K562 (cell line): ENCODE measurements around the gene EWSR1. TPM values are rescaled to one million over a fixed set of nuclear protein-coding genes. Genes with fewer than 3 reads are reported as not detected.

Experiments used
- ATAC-seq: fragments of 200-7000 bp; cut with Tn5 transposase; 3 replicates; pipeline ENCODE4 v1.9.1; 2020; ENCODE audit warnings: moderate library complexity
- BruUV-seq: library from RNA; stranded (reverse); fragments of 400-500 nt; replicated peaks from 2 replicates; lab custom pipeline; 2021; lab: Mats Ljungman, UMichigan
- CTCF ChIA-PET: fragments of 300-600 bp; formaldehyde crosslinking; extraction: SDS; loops from one replicate; lab custom pipeline; 2021; ENCODE audit warnings: low intra/inter-chr PET ratio; lab: Yijun Ruan, JAX
- POLR2A ChIA-PET: fragments of 300-600, 350-650 bp; sonication (Branson Sonifier 250); formaldehyde crosslinking; extraction: SDS; loops from one replicate; lab custom pipeline; 2021; ENCODE audit warnings: antibody characterized with exemption, inconsistent platforms; lab: Yijun Ruan, JAX
- DNase-seq, 4 experiments: peaks; one replicate each; pipeline versions ENCODE4 v3.0.0 to v3.0.0-alpha.2; 2011 to 2018; ENCODE audit warnings: low spot score in 3 of 4, mixed read lengths in 3 of 4; ENCODE audit errors: extremely low read depth in 1 of 4
- FAIRE-seq: peaks from 2 replicates; lab custom pipeline; 2011; peaks lifted over from hg19 to GRCh38; lab: Jason Lieb, UNC
- H2AFZ ChIP-seq: 2 replicates; pipeline ENCODE4 v1.6.0; 2011; ENCODE audit warnings: low read depth, low read length, control low read depth, inconsistent platforms
- H3K27ac ChIP-seq: fragments of 200-600 bp; 3 replicates; pipeline ENCODE4 v1.8.0; 2011; ENCODE audit warnings: low read depth, mild to moderate bottlenecking, control low read depth, inconsistent platforms, low read length, moderate library complexity, mixed read lengths; ENCODE audit errors: extremely low read depth
- H3K27me3 ChIP-seq, 2 experiments: fragments of 300-600 bp in 1 of 2; 2 replicates in 1 of 2; 3 replicates in 1 of 2; pipeline versions ENCODE4 v1.6.0 to v1.8.0; 2011; ENCODE audit warnings: inconsistent platforms in 2 of 2, low read length in 2 of 2, mild to moderate bottlenecking in 1 of 2, mixed read lengths in 1 of 2, moderate library complexity in 1 of 2; ENCODE audit not compliant: control insufficient read depth in 2 of 2, insufficient read depth in 2 of 2
- H3K36me3 ChIP-seq: fragments of 300-600 bp; 3 replicates; pipeline ENCODE4 v1.8.0; 2011; ENCODE audit warnings: mild to moderate bottlenecking, low read length, inconsistent platforms; ENCODE audit not compliant: control insufficient read depth, insufficient read depth
- H3K4me1 ChIP-seq, 2 experiments: fragments of 200-600 bp in 1 of 2; replicated peaks in 1 of 2; 2 replicates in 1 of 2; 3 replicates in 1 of 2; pipeline versions ENCODE4 v1.5.1 to v1.8.0; 2011; ENCODE audit warnings: inconsistent platforms in 2 of 2, low read length in 2 of 2, mild to moderate bottlenecking in 1 of 2, mixed read lengths in 1 of 2, moderate library complexity in 1 of 2; ENCODE audit not compliant: control insufficient read depth in 2 of 2, insufficient read depth in 2 of 2
- H3K4me2 ChIP-seq: 2 replicates; pipeline ENCODE4 v1.6.1; 2011; ENCODE audit warnings: low read length, control low read depth, inconsistent platforms, mixed read lengths; ENCODE audit not compliant: insufficient read depth
- H3K4me3 ChIP-seq: fragments of 200-600 bp; sonication (generic), shearing (Covaris generic); 2 replicates; pipeline ENCODE4 v1.5.1; 2016; ENCODE audit warnings: control low read depth, inconsistent platforms
- H3K79me2 ChIP-seq: fragments of 200-600 bp; 3 replicates; pipeline ENCODE4 v1.8.0; 2011; ENCODE audit warnings: low read length, inconsistent platforms; ENCODE audit not compliant: control insufficient read depth, insufficient read depth
- H3K9ac ChIP-seq, 2 experiments: 2 replicates each; pipeline versions ENCODE4 v1.6.0 to v1.6.1; 2011; ENCODE audit warnings: low read depth in 2 of 2, low read length in 2 of 2, control low read depth in 1 of 2, inconsistent platforms in 1 of 2, mild to moderate bottlenecking in 1 of 2, mixed read lengths in 1 of 2; ENCODE audit not compliant: insufficient read depth in 1 of 2
- H3K9me1 ChIP-seq: one replicate; pipeline ENCODE4 v1.6.0; 2011; ENCODE audit warnings: inconsistent platforms, mild to moderate bottlenecking, low read length, moderate library complexity; ENCODE audit not compliant: control insufficient read depth, insufficient read depth
- H3K9me3 ChIP-seq: replicated peaks from 2 replicates; pipeline ENCODE4 v1.5.1; 2011; ENCODE audit warnings: low read depth, low read length, inconsistent platforms; ENCODE audit not compliant: control insufficient read depth, insufficient read depth
- H4K20me1 ChIP-seq: replicated peaks from 2 replicates; pipeline ENCODE4 v1.6.1; 2011; ENCODE audit warnings: low read length, inconsistent platforms, mixed read lengths; ENCODE audit not compliant: control insufficient read depth, insufficient read depth
- HMG20A ChIP-seq: fragments of 450-650 bp; formaldehyde crosslinking; conservative IDR thresholded peaks from 2 replicates; pipeline ENCODE4 v1.4.0; 2020; ENCODE audit warnings: mild to moderate bottlenecking, mixed read lengths
- IRF2 ChIP-seq: sonication (generic); formaldehyde crosslinking; IDR thresholded peaks from 2 replicates; pipeline ENCODE4 v1.8.1; 2022; ENCODE audit warnings: mild to moderate bottlenecking, missing genetic modification reagents
- NR1H2 ChIP-seq: sonication (generic); formaldehyde crosslinking; IDR thresholded peaks from 2 replicates; pipeline ENCODE4 v1.4.0; 2020; ENCODE audit warnings: mild to moderate bottlenecking, missing genetic modification reagents
- TGIF2 ChIP-seq: sonication (generic); formaldehyde crosslinking; IDR thresholded peaks from 2 replicates; pipeline ENCODE4 v1.8.1; 2022; ENCODE audit warnings: mild to moderate bottlenecking, missing genetic modification reagents, moderate library complexity
- ZNF175 ChIP-seq: fragments of 200-800 bp; sonication (Bioruptor generic); IDR thresholded peaks from 2 replicates; pipeline ENCODE4 v1.6.1; 2016; ENCODE audit warnings: low read depth, mild to moderate bottlenecking, missing genetic modification characterization, missing compliant biosample characterization
- ZNF76 ChIP-seq: fragments of 250-450 bp; sonication (Bioruptor Pico); IDR thresholded peaks from 2 replicates; pipeline ENCODE4 v1.4.0; 2020; ENCODE audit warnings: mild to moderate bottlenecking, moderate library complexity, borderline replicate concordance
- WGBS: fragments of 100-300 bp; shearing (Covaris generic); methylation state at CpG from one replicate; pipeline ENCODE4 v1.1.6; 2016; ENCODE audit warnings: low coverage, mixed read lengths; ENCODE audit not compliant: insufficient coverage; ENCODE audit errors: missing lambda C conversion rate; 5-methylcytosine and 5-hydroxymethylcytosine counted together
- in situ Hi-C: fragments of 300-500 bp; cut with MboI; formaldehyde crosslinking; loops from 4 replicates; pipeline ENCODE4 v1.15.0; 2018; ENCODE audit warnings: inconsistent platforms, mixed read lengths
- intact Hi-C: fragments of 100-400 bp; cut with micrococcal nuclease; formaldehyde crosslinking; loops from 2 replicates; pipeline ENCODE4 v1.14.2; 2022
- polyA plus RNA-seq, 8 experiments: library from polyadenylated mRNA; depleted of rRNA in 4 of 8; stranded (reverse) in 5 of 8; unstranded in 3 of 8; fragments of >200 nt; fragmentation: Nextera tagmentation in 2 of 8; fragmentation: Illumina TruSeq in 1 of 8; extraction: Ambion mirVana in 2 of 8; extraction: Trizol in 1 of 8; gene quantifications; 2 replicates each; pipeline versions ENCODE4 v1.2.1 to v1.2.3, GENCODE V29; 2011 to 2014; ENCODE audit warnings: inconsistent platforms in 1 of 8, missing spikeins in 1 of 8
- total RNA-seq, 7 experiments: library from RNA; depleted of rRNA in 6 of 7; stranded (reverse); fragments of >200 nt in 6 of 7; fragmentation: Illumina TruSeq in 2 of 7; extraction: Trizol in 2 of 7; gene quantifications; 2 replicates each; pipeline versions ENCODE4 v1.2.1 to v1.2.3, GENCODE V29; 2011 to 2021; ENCODE audit warnings: low replicate concordance in 1 of 7
- TF ChIP-seq, protein P1 (sequence below): fragments of 200-800 bp; sonication (Bioruptor generic); IDR thresholded peaks from 2 replicates; pipeline ENCODE4 v1.6.1; 2017; ENCODE audit warnings: missing genetic modification characterization, missing compliant biosample characterization
- TF ChIP-seq, protein P2 (sequence below): fragments of 450-650 bp; IDR thresholded peaks from 2 replicates; pipeline ENCODE4 v1.6.1; 2016; ENCODE audit warnings: low read depth, mild to moderate bottlenecking, moderate library complexity
- TF ChIP-seq, protein P3 (sequence below): fragments of 250-450 bp; sonication (Bioruptor Pico); IDR thresholded peaks from 2 replicates; pipeline ENCODE4 v1.6.1; 2021; ENCODE audit warnings: mild to moderate bottlenecking
- TF ChIP-seq, protein P4 (sequence below): fragments of 450-650 bp; IDR thresholded peaks from 2 replicates; pipeline ENCODE4 v1.6.1; 2017; ENCODE audit warnings: antibody characterized with exemption, mild to moderate bottlenecking
- TF ChIP-seq, protein P5 (sequence below): fragments of 450-650 bp; formaldehyde crosslinking; IDR thresholded peaks from 2 replicates; pipeline ENCODE4 v1.4.0; 2020; ENCODE audit warnings: mild to moderate bottlenecking, mixed read lengths

The EWSR1 gene
- total and polyA plus RNA-seq, 9 of the 15 experiments (the other 6 are each of a cell fraction or from before 2014, with no cell fraction given): 83.3 to 450 (median 239) TPM

DNA sequence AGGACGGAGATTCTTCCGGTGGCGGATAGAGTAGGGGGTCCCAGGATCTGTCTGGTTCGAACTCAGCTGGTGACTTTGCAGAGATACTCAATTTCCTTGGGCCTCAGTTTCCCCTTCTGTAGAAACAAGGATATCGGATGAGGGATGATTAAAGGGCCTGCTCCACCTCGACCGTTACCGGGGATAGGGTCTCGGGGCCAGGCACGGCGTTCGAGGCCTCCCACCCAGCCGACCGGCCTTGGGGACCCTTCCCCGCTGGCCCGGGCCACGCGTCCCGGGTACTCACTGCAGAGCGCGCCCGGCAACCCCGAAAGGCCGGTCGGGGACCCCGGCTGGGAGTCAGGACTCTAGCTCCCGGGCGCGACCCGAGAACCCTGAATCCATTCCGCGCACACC lies 608 bp upstream of the EWSR1 start:
- peaks cover 3% of the 10 kb centered on the region for H3K9me1 ChIP-seq
- peaks cover 32% of the 10 kb centered on the region for H4K20me1 ChIP-seq
- ChIA-PET CTCF (no interaction called here), POLR2A (interaction anchor here (0.6 to 2.9 kb wide), 10 partner anchors 9 to 1917 kb away, joined by 3 to 10 read pairs (median 4); partner anchors contain the start of gene XBP1)
- BruUV-seq: TSS peak; percentile 67
- no peaks in the 10 kb centered on the region for H3K27me3 ChIP-seq
- intact Hi-C loops: loop anchor here (10.0 kb wide), 1 partner anchor 383 kb away; the partner anchor contains the start of gene ZNRF3
- WGBS: 0% methylated on average over 21 of the region's 32 CpGs
- peak overlapping the region; percentile 91 for H3K4me3 ChIP-seq
- peaks cover 24 to 31% of the 10 kb centered on the region in 2 experiments; a peak in 4 of 5 replicates for H3K4me1 ChIP-seq
- peak overlapping the region; percentile 100 for H3K27ac ChIP-seq
- ATAC-seq: no peak
- H3K4me2 ChIP-seq: peak overlapping the region; percentile 96
- peak overlapping the region; percentile 100 for H3K9ac ChIP-seq
- peaks cover 66% of the 10 kb centered on the region for H3K36me3 ChIP-seq
- no peak for DNase-seq
- peaks cover 69% of the 10 kb centered on the region for H3K79me2 ChIP-seq
- peak overlapping the region; percentile 100 for H2AFZ ChIP-seq
- in situ Hi-C loops: no loop called here
- FAIRE-seq: no peak
- H3K9me3 ChIP-seq: no peaks in the 10 kb centered on the region
- TF ChIP-seq ZNF76 (no peak), TGIF2 (CRISPR knock-in tag) (no peak), ZNF175 (CRISPR knock-in tag) (no peak), NR1H2 (CRISPR knock-in tag) (no peak), HMG20A (CRISPR knock-in tag) (no peak), IRF2 (CRISPR knock-in tag) (no peak)
- TF ChIP-seq, protein P1, sequence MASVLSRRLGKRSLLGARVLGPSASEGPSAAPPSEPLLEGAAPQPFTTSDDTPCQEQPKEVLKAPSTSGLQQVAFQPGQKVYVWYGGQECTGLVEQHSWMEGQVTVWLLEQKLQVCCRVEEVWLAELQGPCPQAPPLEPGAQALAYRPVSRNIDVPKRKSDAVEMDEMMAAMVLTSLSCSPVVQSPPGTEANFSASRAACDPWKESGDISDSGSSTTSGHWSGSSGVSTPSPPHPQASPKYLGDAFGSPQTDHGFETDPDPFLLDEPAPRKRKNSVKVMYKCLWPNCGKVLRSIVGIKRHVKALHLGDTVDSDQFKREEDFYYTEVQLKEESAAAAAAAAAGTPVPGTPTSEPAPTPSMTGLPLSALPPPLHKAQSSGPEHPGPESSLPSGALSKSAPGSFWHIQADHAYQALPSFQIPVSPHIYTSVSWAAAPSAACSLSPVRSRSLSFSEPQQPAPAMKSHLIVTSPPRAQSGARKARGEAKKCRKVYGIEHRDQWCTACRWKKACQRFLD: peak; percentile 81; the same call in 1 of the 2 replicates
- TF ChIP-seq, protein P2, sequence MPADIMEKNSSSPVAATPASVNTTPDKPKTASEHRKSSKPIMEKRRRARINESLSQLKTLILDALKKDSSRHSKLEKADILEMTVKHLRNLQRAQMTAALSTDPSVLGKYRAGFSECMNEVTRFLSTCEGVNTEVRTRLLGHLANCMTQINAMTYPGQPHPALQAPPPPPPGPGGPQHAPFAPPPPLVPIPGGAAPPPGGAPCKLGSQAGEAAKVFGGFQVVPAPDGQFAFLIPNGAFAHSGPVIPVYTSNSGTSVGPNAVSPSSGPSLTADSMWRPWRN: no peak
- TF ChIP-seq, protein P3, sequence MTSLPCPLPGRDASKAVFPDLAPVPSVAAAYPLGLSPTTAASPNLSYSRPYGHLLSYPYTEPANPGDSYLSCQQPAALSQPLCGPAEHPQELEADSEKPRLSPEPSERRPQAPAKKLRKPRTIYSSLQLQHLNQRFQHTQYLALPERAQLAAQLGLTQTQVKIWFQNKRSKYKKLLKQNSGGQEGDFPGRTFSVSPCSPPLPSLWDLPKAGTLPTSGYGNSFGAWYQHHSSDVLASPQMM (CRISPR knock-in tag): no peak
- TF ChIP-seq, protein P4, sequence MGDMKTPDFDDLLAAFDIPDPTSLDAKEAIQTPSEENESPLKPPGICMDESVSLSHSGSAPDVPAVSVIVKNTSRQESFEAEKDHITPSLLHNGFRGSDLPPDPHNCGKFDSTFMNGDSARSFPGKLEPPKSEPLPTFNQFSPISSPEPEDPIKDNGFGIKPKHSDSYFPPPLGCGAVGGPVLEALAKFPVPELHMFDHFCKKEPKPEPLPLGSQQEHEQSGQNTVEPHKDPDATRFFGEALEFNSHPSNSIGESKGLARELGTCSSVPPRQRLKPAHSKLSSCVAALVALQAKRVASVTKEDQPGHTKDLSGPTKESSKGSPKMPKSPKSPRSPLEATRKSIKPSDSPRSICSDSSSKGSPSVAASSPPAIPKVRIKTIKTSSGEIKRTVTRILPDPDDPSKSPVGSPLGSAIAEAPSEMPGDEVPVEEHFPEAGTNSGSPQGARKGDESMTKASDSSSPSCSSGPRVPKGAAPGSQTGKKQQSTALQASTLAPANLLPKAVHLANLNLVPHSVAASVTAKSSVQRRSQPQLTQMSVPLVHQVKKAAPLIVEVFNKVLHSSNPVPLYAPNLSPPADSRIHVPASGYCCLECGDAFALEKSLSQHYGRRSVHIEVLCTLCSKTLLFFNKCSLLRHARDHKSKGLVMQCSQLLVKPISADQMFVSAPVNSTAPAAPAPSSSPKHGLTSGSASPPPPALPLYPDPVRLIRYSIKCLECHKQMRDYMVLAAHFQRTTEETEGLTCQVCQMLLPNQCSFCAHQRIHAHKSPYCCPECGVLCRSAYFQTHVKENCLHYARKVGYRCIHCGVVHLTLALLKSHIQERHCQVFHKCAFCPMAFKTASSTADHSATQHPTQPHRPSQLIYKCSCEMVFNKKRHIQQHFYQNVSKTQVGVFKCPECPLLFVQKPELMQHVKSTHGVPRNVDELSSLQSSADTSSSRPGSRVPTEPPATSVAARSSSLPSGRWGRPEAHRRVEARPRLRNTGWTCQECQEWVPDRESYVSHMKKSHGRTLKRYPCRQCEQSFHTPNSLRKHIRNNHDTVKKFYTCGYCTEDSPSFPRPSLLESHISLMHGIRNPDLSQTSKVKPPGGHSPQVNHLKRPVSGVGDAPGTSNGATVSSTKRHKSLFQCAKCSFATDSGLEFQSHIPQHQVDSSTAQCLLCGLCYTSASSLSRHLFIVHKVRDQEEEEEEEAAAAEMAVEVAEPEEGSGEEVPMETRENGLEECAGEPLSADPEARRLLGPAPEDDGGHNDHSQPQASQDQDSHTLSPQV: peak; percentile 51
- TF ChIP-seq, protein P5, sequence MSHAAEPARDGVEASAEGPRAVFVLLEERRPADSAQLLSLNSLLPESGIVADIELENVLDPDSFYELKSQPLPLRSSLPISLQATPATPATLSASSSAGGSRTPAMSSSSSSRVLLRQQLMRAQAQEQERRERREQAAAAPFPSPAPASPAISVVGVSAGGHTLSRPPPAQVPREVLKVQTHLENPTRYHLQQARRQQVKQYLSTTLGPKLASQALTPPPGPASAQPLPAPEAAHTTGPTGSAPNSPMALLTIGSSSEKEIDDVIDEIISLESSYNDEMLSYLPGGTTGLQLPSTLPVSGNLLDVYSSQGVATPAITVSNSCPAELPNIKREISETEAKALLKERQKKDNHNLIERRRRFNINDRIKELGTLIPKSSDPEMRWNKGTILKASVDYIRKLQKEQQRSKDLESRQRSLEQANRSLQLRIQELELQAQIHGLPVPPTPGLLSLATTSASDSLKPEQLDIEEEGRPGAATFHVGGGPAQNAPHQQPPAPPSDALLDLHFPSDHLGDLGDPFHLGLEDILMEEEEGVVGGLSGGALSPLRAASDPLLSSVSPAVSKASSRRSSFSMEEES (CRISPR knock-in tag): no peak
